HEK293 (cell line): ENCODE data around the gene GSG1L.

Experiments
- CTCF ChIA-PET: fragments of 350-600 bp; formaldehyde crosslinking; extraction: SDS; loops from one replicate; lab custom pipeline; 2021; ENCODE audit warnings: antibody characterized with exemption; lab: Yijun Ruan, JAX
- POLR2A ChIA-PET: fragments of 300-600 bp; formaldehyde crosslinking; extraction: SDS; loops from one replicate; lab custom pipeline; 2020; ENCODE audit warnings: antibody characterized with exemption, inconsistent platforms; lab: Yijun Ruan, JAX
- H3K27ac ChIP-seq: fragments of 200-500 bp; sonication (Bioruptor generic); 2 replicates; pipeline ENCODE4 v1.5.1; 2014; ENCODE audit warnings: low read depth, low read length, control low read depth, inconsistent platforms; ENCODE audit errors: extremely low read depth
- H3K36me3 ChIP-seq, 2 experiments: fragments of 200-500 bp in 1 of 2; sonication (Bioruptor generic) in 1 of 2; 1 replicate in 1 of 2; 2 replicates in 1 of 2; pipeline ENCODE4 v1.5.1; 2014 to 2017; ENCODE audit warnings: inconsistent platforms in 2 of 2, low read length in 2 of 2; ENCODE audit not compliant: control insufficient read depth in 2 of 2, insufficient read depth in 1 of 2
- H3K4me1 ChIP-seq: fragments of 200-500 bp; sonication (Bioruptor generic); 2 replicates; pipeline ENCODE4 v1.5.1; 2014; ENCODE audit warnings: mild to moderate bottlenecking, low read length, inconsistent platforms; ENCODE audit not compliant: control insufficient read depth, insufficient read depth
- H3K4me3 ChIP-seq: 2 replicates; pipeline ENCODE4 v1.5.1; 2011; ENCODE audit warnings: low read depth, mild to moderate bottlenecking, control low read depth, low read length, moderate library complexity
- H3K9me3 ChIP-seq: fragments of 200-500 bp; sonication (Bioruptor generic); 2 replicates; pipeline ENCODE4 v1.5.1; 2014; ENCODE audit warnings: low read depth, low read length, inconsistent platforms; ENCODE audit not compliant: control insufficient read depth, insufficient read depth
- EGR2 ChIP-seq: fragments of 450-650 bp; formaldehyde crosslinking; IDR thresholded peaks from 2 replicates; pipeline ENCODE4 v1.5.1; 2016; ENCODE audit warnings: low read depth, missing biosample characterization, missing genetic modification characterization
- REST ChIP-seq: fragments of 450-650 bp; formaldehyde crosslinking; IDR thresholded peaks from 2 replicates; pipeline ENCODE4 v1.5.1; 2016; ENCODE audit warnings: missing biosample characterization, missing genetic modification characterization
- ZFHX2 ChIP-seq: fragments of 450-650 bp; formaldehyde crosslinking; conservative IDR thresholded peaks from 2 replicates; pipeline ENCODE4 v1.5.1; 2016; ENCODE audit warnings: missing biosample characterization, missing genetic modification characterization
- ZNF391 ChIP-seq: fragments of 450-650 bp; formaldehyde crosslinking; IDR thresholded peaks from 2 replicates; pipeline ENCODE4 v1.5.1; 2016; ENCODE audit warnings: low read depth, missing biosample characterization, missing genetic modification characterization, borderline replicate concordance
- ZNF433 ChIP-seq: fragments of 450-650 bp; formaldehyde crosslinking; IDR thresholded peaks from 2 replicates; pipeline ENCODE4 v1.5.1; 2016; ENCODE audit warnings: missing biosample characterization, missing genetic modification characterization, low read depth
- ZNF600 ChIP-seq: fragments of 450-650 bp; formaldehyde crosslinking; IDR thresholded peaks from 2 replicates; pipeline ENCODE4 v1.5.1; 2016; ENCODE audit warnings: missing biosample characterization, missing genetic modification characterization
- ZNF610 ChIP-seq: fragments of 450-650 bp; formaldehyde crosslinking; IDR thresholded peaks from 2 replicates; pipeline ENCODE4 v1.5.1; 2016; ENCODE audit warnings: missing biosample characterization, missing genetic modification characterization, borderline replicate concordance
- ZNF621 ChIP-seq: fragments of 450-650 bp; formaldehyde crosslinking; IDR thresholded peaks from 2 replicates; pipeline ENCODE4 v1.5.1; 2017; ENCODE audit warnings: missing biosample characterization, missing genetic modification characterization
- ZNF623 ChIP-seq: fragments of 450-650 bp; formaldehyde crosslinking; IDR thresholded peaks from 2 replicates; pipeline ENCODE4 v1.5.1; 2016; ENCODE audit warnings: missing biosample characterization, missing genetic modification characterization
- ZSCAN18 ChIP-seq: fragments of 450-650 bp; formaldehyde crosslinking; IDR thresholded peaks from 2 replicates; pipeline ENCODE4 v1.5.1; 2016; ENCODE audit warnings: missing biosample characterization, missing genetic modification characterization
- ZSCAN4 ChIP-seq: fragments of 450-650 bp; formaldehyde crosslinking; IDR thresholded peaks from 2 replicates; pipeline ENCODE4 v1.5.1; 2017; ENCODE audit warnings: missing biosample characterization, missing genetic modification characterization
- ZXDB ChIP-seq: fragments of 450-650 bp; formaldehyde crosslinking; IDR thresholded peaks from 2 replicates; pipeline ENCODE4 v1.5.1; 2016; ENCODE audit warnings: missing biosample characterization, missing genetic modification characterization

The GSG1L gene

GRCh38 chr16:27786221-27786922, 277.1 kb downstream of the GSG1L start:
- H3K9me3 ChIP-seq: no peaks in the 10 kb centered on the region
- CTCF ChIA-PET: no interaction called here
- no peaks in the 10 kb centered on the region for H3K36me3 ChIP-seq
- H3K4me3 ChIP-seq: no peak overlapping the region
- TF ChIP-seq ZNF433 (tag by site-specific recombination) (no peak), ZSCAN4 (no peak)
- TF ChIP-seq, all 188 proteins: peak for 0
- Histone ChIP-seq H3K27ac (no peak overlapping the region), H3K4me1 (no peaks in the 10 kb centered on the region)
- POLR2A ChIA-PET: no interaction called here

GRCh38 chr16:27785307-27785678, 278.2 kb downstream of the GSG1L start:
- TF ChIP-seq ZXDB (tag by site-specific recombination): no peak
- peak; percentile 82 for TF ChIP-seq ZNF623 (tag by site-specific recombination)
- no peaks in the 10 kb centered on the region for H3K4me1 ChIP-seq
- no peak overlapping the region for H3K27ac ChIP-seq
- no peaks in the 10 kb centered on the region for H3K9me3 ChIP-seq
- no peaks in the 10 kb centered on the region for H3K36me3 ChIP-seq
- H3K4me3 ChIP-seq: no peak overlapping the region
- ChIA-PET CTCF (no interaction called here), POLR2A (no interaction called here)

- Histone ChIP-seq H3K4me1 (no peaks in the 10 kb centered on the region), H3K9me3 (no peaks in the 10 kb centered on the region), H3K4me3 (no peak overlapping the region), H3K36me3 (no peaks in the 10 kb centered on the region), H3K27ac (no peak overlapping the region)
- POLR2A ChIA-PET: no interaction called here
- CTCF ChIA-PET: no interaction called here
- 0 out of 2 replicates have a peak, but pooled peaks have one; percentile 31 for TF ChIP-seq EGR2 (tag by site-specific recombination)
- TF ChIP-seq ZNF610: no peak
- 0 out of 2 replicates have a peak, but pooled peaks have one; percentile 25 for TF ChIP-seq ZFHX2
- TF ChIP-seq, all 188 proteins: peak for 2
Measured at GRCh38 chr16:27784351-27785306, 278.9 kb downstream of the GSG1L start.

GRCh38 chr16:27781981-27782880, 281.3 kb downstream of the GSG1L start:
- no peak overlapping the region for H3K27ac ChIP-seq
- CTCF ChIA-PET: no interaction called here
- 0 out of 2 replicates have a peak, but pooled peaks have one; percentile 4 for TF ChIP-seq EGR2 (tag by site-specific recombination)
- no peak for TF ChIP-seq ZNF621
- TF ChIP-seq, all 188 proteins: peak for 1
- POLR2A ChIA-PET: no interaction called here
- Histone ChIP-seq H3K9me3 (no peaks in the 10 kb centered on the region), H3K4me3 (no peak overlapping the region), H3K4me1 (no peaks in the 10 kb centered on the region), H3K36me3 (no peaks in the 10 kb centered on the region)

GRCh38 chr16:27781195-27781524, 282.4 kb downstream of the GSG1L start:
- ChIA-PET CTCF (no interaction called here), POLR2A (no interaction called here)
- H3K27ac ChIP-seq: no peak overlapping the region
- no peaks in the 10 kb centered on the region for H3K4me1 ChIP-seq
- no peaks in the 10 kb centered on the region for H3K36me3 ChIP-seq
- no peak overlapping the region for H3K4me3 ChIP-seq
- no peaks in the 10 kb centered on the region for H3K9me3 ChIP-seq
- TF ChIP-seq ZNF391 (tag by site-specific recombination): no peak
- no peak for TF ChIP-seq ZSCAN18 (tag by site-specific recombination)
- TF ChIP-seq ZNF600 (tag by site-specific recombination): 0 out of 2 replicates have a peak, but pooled peaks have one; percentile 31
- TF ChIP-seq REST (tag by site-specific recombination): no peak
